ENCODE measurements around the gene ARID3A.

DNA sequence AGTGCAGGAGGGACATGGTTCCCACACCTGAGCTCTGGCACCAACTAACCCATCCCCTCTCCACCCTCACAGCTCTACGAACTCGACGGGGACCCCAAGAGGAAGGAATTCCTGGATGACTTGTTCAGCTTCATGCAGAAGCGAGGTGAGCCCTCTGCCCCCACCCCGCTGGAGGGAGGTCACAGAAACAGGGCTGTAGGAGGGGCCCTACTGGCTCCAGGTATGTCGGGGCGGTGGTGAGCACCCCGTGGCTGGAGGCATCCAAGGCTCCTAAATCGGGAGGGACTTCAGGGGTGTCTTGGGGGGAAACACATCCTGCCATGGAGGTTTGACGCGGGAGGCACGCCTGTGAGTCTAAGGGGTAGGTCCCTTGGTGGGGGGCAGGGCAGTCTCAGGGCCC is 34.2 kb downstream of the ARID3A start:
- TF ChIP-seq, protein P1, sequence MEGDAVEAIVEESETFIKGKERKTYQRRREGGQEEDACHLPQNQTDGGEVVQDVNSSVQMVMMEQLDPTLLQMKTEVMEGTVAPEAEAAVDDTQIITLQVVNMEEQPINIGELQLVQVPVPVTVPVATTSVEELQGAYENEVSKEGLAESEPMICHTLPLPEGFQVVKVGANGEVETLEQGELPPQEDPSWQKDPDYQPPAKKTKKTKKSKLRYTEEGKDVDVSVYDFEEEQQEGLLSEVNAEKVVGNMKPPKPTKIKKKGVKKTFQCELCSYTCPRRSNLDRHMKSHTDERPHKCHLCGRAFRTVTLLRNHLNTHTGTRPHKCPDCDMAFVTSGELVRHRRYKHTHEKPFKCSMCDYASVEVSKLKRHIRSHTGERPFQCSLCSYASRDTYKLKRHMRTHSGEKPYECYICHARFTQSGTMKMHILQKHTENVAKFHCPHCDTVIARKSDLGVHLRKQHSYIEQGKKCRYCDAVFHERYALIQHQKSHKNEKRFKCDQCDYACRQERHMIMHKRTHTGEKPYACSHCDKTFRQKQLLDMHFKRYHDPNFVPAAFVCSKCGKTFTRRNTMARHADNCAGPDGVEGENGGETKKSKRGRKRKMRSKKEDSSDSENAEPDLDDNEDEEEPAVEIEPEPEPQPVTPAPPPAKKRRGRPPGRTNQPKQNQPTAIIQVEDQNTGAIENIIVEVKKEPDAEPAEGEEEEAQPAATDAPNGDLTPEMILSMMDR (IDR thresholded peaks at IDR 0.05), result no peak
- TF ChIP-seq POLR2A (IDR thresholded peaks at IDR 0.05), result no peak
- no peak for TF ChIP-seq EP300 (IDR thresholded peaks at IDR 0.05)
